ENCODE measurements around the gene HAX1. TPM values are rescaled to one million over a fixed set of nuclear protein-coding genes. Genes with fewer than 3 reads are reported as not detected.

HAX1 gene
- total RNA-seq, 1 experiment from 2014 or later = 210 TPM

Other genes with a start within 250 kb of the HAX1 start
- gene NUP210L, start 117.6 kb upstream of the HAX1 start, total RNA-seq (2014; rRNA removed; shearing (Covaris generic)) = not detected in 2 replicates
- 1,673 and 1,769 TPM in 2 replicates for gene TPM3, start 80.5 kb upstream of the HAX1 start, total RNA-seq (2014; rRNA removed; shearing (Covaris generic))
- not detected in 2 replicates for gene CFAP141, start 66.3 kb upstream of the HAX1 start, total RNA-seq (2014; rRNA removed; shearing (Covaris generic))
- gene UBAP2L, start 51.7 kb upstream of the HAX1 start, total RNA-seq (2014; rRNA removed; shearing (Covaris generic)) = 116 and 148 TPM in 2 replicates
- gene AQP10, start 48.5 kb downstream of the HAX1 start, total RNA-seq (2014; rRNA removed; shearing (Covaris generic)) = not detected in 2 replicates
- gene ATP8B2, start 52.9 kb downstream of the HAX1 start, total RNA-seq (2014; rRNA removed; shearing (Covaris generic)) = 93.9 and 129 TPM in 2 replicates
- 2.4 and 4.5 TPM in 2 replicates for gene IL6R, start 132.7 kb downstream of the HAX1 start, total RNA-seq (2014; rRNA removed; shearing (Covaris generic))
- gene TDRD10, start 229.6 kb downstream of the HAX1 start, total RNA-seq (2014; rRNA removed; shearing (Covaris generic)) = not detected in 2 replicates
- not detected in 2 replicates for gene SHE, start 229.8 kb downstream of the HAX1 start, total RNA-seq (2014; rRNA removed; shearing (Covaris generic))